Trophoblast cell (in vitro differentiated cells and primary cell): ENCODE results near the gene TADA2B.

Experiments
- DNase-seq, 2 donors: peaks; one replicate each; pipeline ENCODE4 v3.0.0-alpha.2; 2016
- H2AFZ ChIP-seq: 2 replicates; pipeline ENCODE4 v1.6.1; 2013; ENCODE audit warnings: low read length, moderate library complexity, mild to moderate bottlenecking; ENCODE audit not compliant: insufficient read depth, poor library complexity
- H2AK5ac ChIP-seq: 2 replicates; pipeline ENCODE4 v1.6.1; 2013; ENCODE audit warnings: mild to moderate bottlenecking, low read length
- H2BK120ac ChIP-seq: 2 replicates; pipeline ENCODE4 v1.6.1; 2013; ENCODE audit warnings: low read length, mild to moderate bottlenecking, moderate library complexity; ENCODE audit not compliant: insufficient read depth, poor library complexity
- H2BK12ac ChIP-seq: 2 replicates; pipeline ENCODE4 v1.6.1; 2013; ENCODE audit warnings: mild to moderate bottlenecking, low read length, moderate library complexity
- H2BK5ac ChIP-seq: 2 replicates; pipeline ENCODE4 v1.6.1; 2013; ENCODE audit warnings: low read length, low read depth, moderate library complexity, mild to moderate bottlenecking; ENCODE audit not compliant: poor library complexity
- H3K14ac ChIP-seq: 2 replicates; pipeline ENCODE4 v1.6.1; 2013; ENCODE audit warnings: mild to moderate bottlenecking, low read length
- H3K18ac ChIP-seq: 2 replicates; pipeline ENCODE4 v1.6.1; 2013; ENCODE audit warnings: mild to moderate bottlenecking, low read length
- H3K23ac ChIP-seq: 2 replicates; pipeline ENCODE4 v1.6.1; 2013; ENCODE audit warnings: low read length
- H3K27ac ChIP-seq: 2 replicates; pipeline ENCODE4 v1.5.1; 2013; ENCODE audit warnings: low read depth, mild to moderate bottlenecking, inconsistent platforms, low read length, moderate library complexity
- H3K27me3 ChIP-seq: 2 replicates; pipeline ENCODE4 v1.6.1; 2013; ENCODE audit warnings: inconsistent platforms, mild to moderate bottlenecking, low read length, moderate library complexity; ENCODE audit not compliant: insufficient read depth
- H3K36me3 ChIP-seq, 2 experiments: 1 replicate in 1 of 2; 2 replicates in 1 of 2; pipeline ENCODE4 v1.6.1; 2013; ENCODE audit warnings: low read length in 2 of 2, mild to moderate bottlenecking in 2 of 2, moderate library complexity in 1 of 2; ENCODE audit not compliant: insufficient read depth in 2 of 2, control insufficient read depth in 1 of 2
- H3K4ac ChIP-seq: 2 replicates; pipeline ENCODE4 v1.6.1; 2013; ENCODE audit warnings: low read depth, mild to moderate bottlenecking, low read length, moderate library complexity
- H3K4me1 ChIP-seq, 2 experiments: 1 replicate in 1 of 2; 2 replicates in 1 of 2; pipeline ENCODE4 v1.6.1; 2013; ENCODE audit warnings: low read length in 2 of 2, mild to moderate bottlenecking in 2 of 2, moderate library complexity in 1 of 2; ENCODE audit not compliant: insufficient read depth in 2 of 2, control insufficient read depth in 1 of 2
- H3K4me2 ChIP-seq: 2 replicates; pipeline ENCODE4 v1.6.1; 2013; ENCODE audit warnings: inconsistent platforms, mild to moderate bottlenecking, low read length, moderate library complexity
- H3K4me3 ChIP-seq: 2 replicates; pipeline ENCODE4 v1.5.1; 2013; ENCODE audit warnings: mild to moderate bottlenecking, low read depth, low read length, inconsistent platforms
- H3K79me1 ChIP-seq: one replicate; pipeline ENCODE4 v1.6.1; 2013; ENCODE audit warnings: low read length
- H3K79me2 ChIP-seq: 2 replicates; pipeline ENCODE4 v1.6.1; 2013; ENCODE audit warnings: low read length, mild to moderate bottlenecking; ENCODE audit not compliant: control insufficient read depth, insufficient read depth, poor library complexity
- H3K9ac ChIP-seq: 2 replicates; pipeline ENCODE4 v1.6.1; 2013; ENCODE audit warnings: mild to moderate bottlenecking, low read length
- H3K9me3 ChIP-seq: 2 replicates; pipeline ENCODE4 v1.6.1; 2013; ENCODE audit warnings: low read depth, mild to moderate bottlenecking, control low read depth, inconsistent platforms, low read length; ENCODE audit not compliant: insufficient read depth
- H4K12ac ChIP-seq: 2 replicates; pipeline ENCODE4 v1.6.1; 2013; ENCODE audit warnings: low read depth, mild to moderate bottlenecking, low read length, moderate library complexity
- H4K8ac ChIP-seq: 2 replicates; pipeline ENCODE4 v1.6.1; 2013; ENCODE audit warnings: low read depth, mild to moderate bottlenecking, low read length, moderate library complexity
- H4K91ac ChIP-seq: one replicate; pipeline ENCODE4 v1.6.1; 2013; ENCODE audit warnings: low read depth, mild to moderate bottlenecking, low read length, moderate library complexity
- WGBS: extraction: QIAGEN DNeasy Blood & Tissue Kit; methylation state at CpG from one replicate; pipeline ENCODE4 v1.1.7; 2013; ENCODE audit warnings: missing lambda C conversion rate; ENCODE audit not compliant: insufficient read length, insufficient coverage; ENCODE audit errors: extremely low coverage; 5-methylcytosine and 5-hydroxymethylcytosine counted together

The TADA2B gene

GRCh38 chr4:7044137-7044930 lies 1.2 kb downstream of the TADA2B start:
- H3K4me1 ChIP-seq = peaks cover 18 to 22% of the 10 kb centered on the region in 2 experiments
- no peak overlapping the region for H3K23ac ChIP-seq
- H3K79me2 ChIP-seq = peaks cover 19% of the 10 kb centered on the region
- peaks cover 4% of the 10 kb centered on the region for H3K9me3 ChIP-seq
- H2AK5ac ChIP-seq = peak overlapping the region; percentile 97
- no peak overlapping the region for H3K27ac ChIP-seq
- H3K18ac ChIP-seq = peak overlapping the region; percentile 88
- peak overlapping the region; percentile 22 for H2BK5ac ChIP-seq
- peak overlapping the region; percentile 68 for H2BK120ac ChIP-seq
- peaks cover 9% of the 10 kb centered on the region for H3K79me1 ChIP-seq
- H3K36me3 ChIP-seq = peaks cover 2 to 7% of the 10 kb centered on the region in 2 experiments
- peak overlapping the region; percentile 99 for H3K14ac ChIP-seq
- H3K27me3 ChIP-seq = no peaks in the 10 kb centered on the region
- peak overlapping the region; percentile 86 for H4K91ac ChIP-seq
- no peak for DNase-seq
- H2BK12ac ChIP-seq = peak overlapping the region; percentile 16
- H2AFZ ChIP-seq = peak overlapping the region; percentile 55
- H3K4ac ChIP-seq = peak overlapping the region; percentile 95
- peak overlapping the region; percentile 94 for H3K4me2 ChIP-seq
- whole genome bisulfite sequencing = no CpG with 5 or more reads among the region's 29 CpGs
- H4K12ac ChIP-seq = peak overlapping the region; percentile 89
- H3K9ac ChIP-seq = peak overlapping the region; percentile 94
- H3K4me3 ChIP-seq = peak overlapping the region; percentile 99
- peak overlapping the region; percentile 81 for H4K8ac ChIP-seq

- no CpG with 5 or more reads among the region's 8 CpGs for WGBS
- Histone ChIP-seq H3K27ac (no peak overlapping the region), H3K79me2 (peaks cover 21% of the 10 kb centered on the region), H2BK5ac (no peak overlapping the region), H3K9me3 (peaks cover 4% of the 10 kb centered on the region), H3K4ac (peak overlapping the region; percentile 24), H3K23ac (no peak overlapping the region), H3K36me3 (peaks cover 2 to 10% of the 10 kb centered on the region in 2 experiments), H3K4me1 (peaks cover 18 to 22% of the 10 kb centered on the region in 2 experiments), H3K18ac (no peak overlapping the region), H4K91ac (no peak overlapping the region), H3K9ac (no peak overlapping the region), H3K4me3 (no peak overlapping the region), H3K79me1 (peaks cover 9% of the 10 kb centered on the region), H2AK5ac (no peak overlapping the region), H3K14ac (no peak overlapping the region), H2AFZ (no peak overlapping the region), H3K27me3 (no peaks in the 10 kb centered on the region), H4K12ac (no peak overlapping the region), H4K8ac (no peak overlapping the region), H2BK12ac (no peak overlapping the region), H2BK120ac (no peak overlapping the region), H3K4me2 (no peak overlapping the region)
- no peak for DNase-seq
These were observed 2.4 kb downstream of the TADA2B start for GRCh38 chr4:7045553-7045952.

- no peak for DNase-seq
- Histone ChIP-seq H3K4me3 (no peak overlapping the region), H2BK120ac (no peak overlapping the region), H2AFZ (no peak overlapping the region), H3K18ac (peak overlapping the region; percentile 26), H4K8ac (no peak overlapping the region), H3K14ac (peak overlapping the region; percentile 14), H3K9me3 (peaks cover 4% of the 10 kb centered on the region), H3K9ac (no peak overlapping the region), H2BK12ac (no peak overlapping the region), H4K12ac (no peak overlapping the region), H3K79me2 (peaks cover 21% of the 10 kb centered on the region), H3K4me2 (no peak overlapping the region), H2BK5ac (no peak overlapping the region), H2AK5ac (no peak overlapping the region), H3K4ac (peak overlapping the region; percentile 63), H3K27ac (no peak overlapping the region), H3K4me1 (peaks cover 18 to 22% of the 10 kb centered on the region in 2 experiments), H4K91ac (no peak overlapping the region), H3K79me1 (peaks cover 9% of the 10 kb centered on the region), H3K36me3 (peaks cover 2 to 12% of the 10 kb centered on the region in 2 experiments), H3K27me3 (no peaks in the 10 kb centered on the region), H3K23ac (no peak overlapping the region)
- no CpG with 5 or more reads among the region's 23 CpGs for WGBS
These were observed 3.1 kb downstream of the TADA2B start for GRCh38 chr4:7045961-7046921.

- Histone ChIP-seq H3K4me1 (peaks cover 14 to 19% of the 10 kb centered on the region in 2 experiments), H3K79me2 (peaks cover 21% of the 10 kb centered on the region), H2BK5ac (no peak overlapping the region), H3K14ac (no peak overlapping the region), H3K18ac (no peak overlapping the region), H2AK5ac (no peak overlapping the region), H3K4me2 (no peak overlapping the region), H3K23ac (no peak overlapping the region), H4K8ac (no peak overlapping the region), H2BK120ac (no peak overlapping the region), H4K12ac (no peak overlapping the region), H3K4ac (peak overlapping the region; percentile 64), H3K79me1 (peaks cover 9% of the 10 kb centered on the region), H3K9ac (no peak overlapping the region), H3K27me3 (no peaks in the 10 kb centered on the region), H2BK12ac (no peak overlapping the region), H3K27ac (no peak overlapping the region), H3K9me3 (peaks cover 4% of the 10 kb centered on the region), H4K91ac (no peak overlapping the region), H3K4me3 (no peak overlapping the region), H2AFZ (no peak overlapping the region), H3K36me3 (peaks cover 2 to 14% of the 10 kb centered on the region in 2 experiments)
- no CpG with 5 or more reads among the region's 9 CpGs for WGBS
- DNase-seq = no peak
These were observed 3.8 kb downstream of the TADA2B start for GRCh38 chr4:7046971-7047370.
